Endothelial cell of umbilical vein (primary cell): ENCODE measurements around the gene TMEM250. TPM values are rescaled to one million over a fixed set of nuclear protein-coding genes. Genes with fewer than 3 reads are reported as not detected.

ENCODE experiments used
- BruUV-seq: library from RNA; stranded (reverse); fragments of 400-500 nt; replicated peaks from 2 replicates; lab custom pipeline; 2021; lab: Mats Ljungman, UMichigan
- CTCF ChIA-PET: fragments of 300-600, 350-600 bp; sonication (Branson Sonifier 250); formaldehyde crosslinking; loops from one replicate; lab custom pipeline; 2021; ENCODE audit warnings: antibody characterized with exemption, inconsistent platforms; lab: Charles Lee
- POLR2A ChIA-PET: fragments of 300-600, 350-600 bp; sonication (Branson Sonifier 250); formaldehyde crosslinking; loops from one replicate; lab custom pipeline; 2021; ENCODE audit warnings: antibody characterized with exemption, inconsistent platforms; lab: Charles Lee
- DNase-seq: peaks from one replicate; pipeline ENCODE4 v3.0.0-alpha.2; 2011; ENCODE audit warnings: low read depth, low spot score
- FAIRE-seq: peaks from 2 replicates; lab custom pipeline; 2011; peaks lifted over from hg19 to GRCh38; lab: Jason Lieb, UNC
- H2AFZ ChIP-seq: 2 replicates; pipeline ENCODE4 v1.6.0; 2012; ENCODE audit warnings: low read depth, low read length, control low read depth, inconsistent platforms
- H3K27ac ChIP-seq: 2 replicates; pipeline ENCODE4 v1.5.1; 2011; ENCODE audit warnings: low read depth, mild to moderate bottlenecking, control low read depth, low read length, moderate library complexity; ENCODE audit not compliant: insufficient read depth
- H3K27me3 ChIP-seq, 2 experiments: 2 replicates each; pipeline versions ENCODE4 v1.6.0 to v1.6.1; 2011; ENCODE audit warnings: low read length in 2 of 2, mixed read lengths in 1 of 2; ENCODE audit not compliant: control insufficient read depth in 2 of 2, insufficient read depth in 2 of 2
- H3K36me3 ChIP-seq, 2 experiments: 2 replicates in 1 of 2; 3 replicates in 1 of 2; pipeline ENCODE4 v1.5.1; 2011; ENCODE audit warnings: low read length in 2 of 2, mild to moderate bottlenecking in 1 of 2, moderate library complexity in 1 of 2; ENCODE audit not compliant: control insufficient read depth in 2 of 2, insufficient read depth in 2 of 2; ENCODE audit errors: extremely low read depth in 1 of 2
- H3K4me1 ChIP-seq: 3 replicates; pipeline ENCODE4 v1.5.1; 2011; ENCODE audit warnings: mild to moderate bottlenecking, low read length; ENCODE audit not compliant: control insufficient read depth, insufficient read depth; ENCODE audit errors: extremely low read depth
- H3K4me2 ChIP-seq: 2 replicates; pipeline ENCODE4 v1.6.1; 2011; ENCODE audit warnings: low read length, control low read depth, mixed read lengths; ENCODE audit not compliant: insufficient read depth
- H3K4me3 ChIP-seq, 3 experiments: fragments of 200-600 bp in 1 of 3; sonication (generic), shearing (Covaris generic) in 1 of 3; replicated peaks in 1 of 3; 2 replicates each; pipeline ENCODE4 v1.5.1; 2011 to 2016; ENCODE audit warnings: control low read depth in 3 of 3, low read length in 3 of 3, mild to moderate bottlenecking in 2 of 3, inconsistent platforms in 1 of 3, low read depth in 1 of 3, moderate library complexity in 1 of 3; ENCODE audit not compliant: insufficient read depth in 1 of 3
- H3K79me2 ChIP-seq: 2 replicates; pipeline ENCODE4 v1.6.0; 2012; ENCODE audit warnings: low read length, inconsistent platforms; ENCODE audit not compliant: control insufficient read depth, insufficient read depth
- H3K9ac ChIP-seq: replicated peaks from 2 replicates; pipeline ENCODE3; 2011; ENCODE audit warnings: low read length, control low read depth; ENCODE audit not compliant: insufficient read depth; ENCODE audit errors: extremely low read depth
- H3K9me1 ChIP-seq: replicated peaks from 3 replicates; pipeline ENCODE4 v1.6.0; 2011; ENCODE audit warnings: mild to moderate bottlenecking, low read length; ENCODE audit not compliant: control insufficient read depth, insufficient read depth; ENCODE audit errors: extremely low read depth
- H3K9me3 ChIP-seq: replicated peaks from 2 replicates; pipeline ENCODE4 v1.5.1; 2012; ENCODE audit warnings: low read length, inconsistent platforms; ENCODE audit not compliant: control insufficient read depth, insufficient read depth
- H4K20me1 ChIP-seq: replicated peaks from 2 replicates; pipeline ENCODE3; 2011; ENCODE audit warnings: mild to moderate bottlenecking, low read length; ENCODE audit not compliant: control insufficient read depth, insufficient read depth; ENCODE audit errors: extremely low read depth
- CTCF ChIP-seq, 2 donors: IDR thresholded peaks; 1 replicate in 1 of 2; 2 replicates in 1 of 2; pipeline ENCODE4 v1.5.1; 2011; ENCODE audit warnings: low read length in 2 of 2, mild to moderate bottlenecking in 2 of 2, moderate library complexity in 2 of 2, control low read depth in 1 of 2, inconsistent platforms in 1 of 2, low read depth in 1 of 2; ENCODE audit not compliant: insufficient read depth in 1 of 2; ENCODE audit errors: extremely low read depth in 1 of 2
- EZH2 ChIP-seq: IDR thresholded peaks from 2 replicates; pipeline ENCODE4 v1.6.1; 2012; ENCODE audit warnings: borderline replicate concordance, low read depth, mild to moderate bottlenecking, moderate library complexity, low read length, inconsistent platforms; ENCODE audit not compliant: severe bottlenecking
- FOS ChIP-seq: IDR thresholded peaks from 2 replicates; pipeline ENCODE4 v1.6.1; 2011; ENCODE audit warnings: mild to moderate bottlenecking, low read length, moderate library complexity, borderline replicate concordance; ENCODE audit not compliant: insufficient read depth
- GATA2 ChIP-seq: IDR thresholded peaks from 2 replicates; pipeline ENCODE4 v1.7.0; 2011; ENCODE audit warnings: low read depth, mild to moderate bottlenecking, moderate library complexity, mixed read lengths, low read length; ENCODE audit not compliant: insufficient read length, insufficient read depth
- JUN ChIP-seq: IDR thresholded peaks from 2 replicates; pipeline ENCODE4 v1.6.1; 2011; ENCODE audit warnings: borderline replicate concordance, low read depth; ENCODE audit not compliant: insufficient read length, insufficient read depth
- MYC ChIP-seq: IDR thresholded peaks from one replicate; pipeline ENCODE4 v1.6.1; 2011; ENCODE audit warnings: mild to moderate bottlenecking, low read depth, low read length
- POLR2A ChIP-seq: IDR thresholded peaks from 2 replicates; pipeline ENCODE4 v1.6.1; 2012; ENCODE audit warnings: low read depth, mild to moderate bottlenecking, control low read depth, low read length
- POLR2AphosphoS5 ChIP-seq: IDR thresholded peaks from 2 replicates; pipeline ENCODE4 v1.6.1; 2012; ENCODE audit warnings: low read depth, mild to moderate bottlenecking, control low read depth, low read length, moderate library complexity; ENCODE audit not compliant: insufficient read depth
- dilution Hi-C: fragments of 300-500 bp; cut with MboI; formaldehyde crosslinking; loops from one replicate; pipeline ENCODE4 v1.15.0; 2019; ENCODE audit warnings: low sequenced_read_pairs; ENCODE audit not compliant: extremely low pct_ligation_motif_present
- intact Hi-C: fragments of 100-400 bp; cut with micrococcal nuclease; formaldehyde crosslinking; loops from one replicate; pipeline ENCODE4 v1.10.0; 2022
- polyA plus RNA-seq, 4 experiments: library from polyadenylated mRNA; depleted of rRNA in 3 of 4; stranded (reverse) in 3 of 4; unstranded in 1 of 4; fragments of >200 nt; gene quantifications; 2 replicates each; pipeline versions ENCODE4 v1.2.1 to v1.2.3, GENCODE V29; 2011 to 2012; ENCODE audit warnings: missing spikeins in 1 of 4
- total RNA-seq: library from RNA; stranded (reverse); gene quantifications from 2 replicates; pipeline ENCODE4 v1.2.3, GENCODE V29; 2021
- TF ChIP-seq, protein P1 (sequence below): IDR thresholded peaks from 2 replicates; pipeline ENCODE4 v1.6.1; 2011; ENCODE audit not compliant: insufficient read depth, insufficient read length

Gene TMEM250
- total and polyA plus RNA-seq, 2 donors (not counting 3 experiments of a cell fraction or from before 2014, with no cell fraction given), result 24.9 to 49.9 TPM

- intact Hi-C loops (no loop called here), dilution Hi-C loops (no loop called here)
- Histone ChIP-seq H3K9me3 (no peaks in the 10 kb centered on the region), H3K27ac (no peak overlapping the region), H3K4me3 (no peak overlapping the region), H2AFZ (no peak overlapping the region), H3K4me2 (no peak overlapping the region), H3K27me3 (no peaks in the 10 kb centered on the region), H3K9ac (no peak overlapping the region), H3K4me1 (peaks cover 13% of the 10 kb centered on the region), H3K9me1 (no peaks in the 10 kb centered on the region), H3K79me2 (no peaks in the 10 kb centered on the region), H4K20me1 (no peaks in the 10 kb centered on the region), H3K36me3 (no peaks in the 10 kb centered on the region)
- DNase-seq (no peak), FAIRE-seq (no peak)
- no peak for TF ChIP-seq FOS
- no peak for TF ChIP-seq JUN
- TF ChIP-seq POLR2A, result no peak
- TF ChIP-seq CTCF (IDR thresholded peaks at IDR 0.05; ENCODE audit: extremely low read depth in 1 of 2, insufficient read depth in 1 of 2, low read depth in 1 of 2, low read length in 2 of 2), result no peak
- TF ChIP-seq GATA2, result no peak
- no peak for TF ChIP-seq POLR2AphosphoS5
- no peak for TF ChIP-seq MYC
- TF ChIP-seq EZH2, result no peak
- TF ChIP-seq, protein P1, sequence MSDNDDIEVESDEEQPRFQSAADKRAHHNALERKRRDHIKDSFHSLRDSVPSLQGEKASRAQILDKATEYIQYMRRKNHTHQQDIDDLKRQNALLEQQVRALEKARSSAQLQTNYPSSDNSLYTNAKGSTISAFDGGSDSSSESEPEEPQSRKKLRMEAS, result no peak
- CTCF ChIA-PET, result interaction anchor here (1.5 to 2.0 kb wide), 2 partner anchors 18 to 54 kb away, joined by 3 to 7 read pairs; no protein-coding TSS in a partner anchor
- BruUV-seq, result no TSS peak
- POLR2A ChIA-PET, result no interaction called here
Measured at GRCh38 chr9:136107953-136108647, 10.6 kb downstream of the TMEM250 start.
